Sigmoid colon (tissue), 4 donors: Measurements from ENCODE around the gene IGSF5.

ENCODE experiments used
- EP300 ChIP-seq, 4 donors: sonication (generic); formaldehyde crosslinking; IDR thresholded peaks; one replicate each; pipeline ENCODE4 v1.6.1; 2017; ENCODE audit warnings: antibody characterized with exemption in 4 of 4
- POLR2A ChIP-seq, 2 donors: fragments of 450-650 bp; IDR thresholded peaks; one replicate each; pipeline ENCODE4 v1.6.1; 2016; ENCODE audit warnings: antibody characterized with exemption in 2 of 2, mild to moderate bottlenecking in 2 of 2, moderate library complexity in 2 of 2
- TF ChIP-seq, protein P1 (sequence below), 4 experiments: fragments of 450-650 bp in 3 of 4; fragments of 200-600 bp in 1 of 4; IDR thresholded peaks; one replicate each; pipeline ENCODE4 v1.5.1; 2016 to 2019; ENCODE audit warnings: antibody characterized with exemption in 4 of 4, mild to moderate bottlenecking in 3 of 4, moderate library complexity in 2 of 4

DNA sequence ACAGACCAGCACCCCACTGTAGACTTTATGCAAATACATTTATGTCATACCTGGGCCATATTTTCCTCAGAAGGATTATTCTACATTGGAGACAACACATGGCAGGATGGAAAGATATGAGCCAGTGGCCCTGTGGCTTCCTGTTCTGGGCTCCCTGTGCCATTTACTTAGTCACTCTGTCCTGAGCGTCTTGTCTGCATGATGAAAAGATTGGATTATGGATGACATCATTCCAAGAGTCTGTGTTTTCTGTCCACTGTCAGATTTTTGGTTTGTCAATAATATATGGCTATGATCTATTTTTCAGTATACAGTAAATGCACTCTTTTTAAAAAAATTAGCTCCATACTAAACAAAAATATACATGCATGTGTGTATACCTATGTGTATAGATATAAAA is 30.8 kb downstream of the IGSF5 start:
- TF ChIP-seq, protein P1, sequence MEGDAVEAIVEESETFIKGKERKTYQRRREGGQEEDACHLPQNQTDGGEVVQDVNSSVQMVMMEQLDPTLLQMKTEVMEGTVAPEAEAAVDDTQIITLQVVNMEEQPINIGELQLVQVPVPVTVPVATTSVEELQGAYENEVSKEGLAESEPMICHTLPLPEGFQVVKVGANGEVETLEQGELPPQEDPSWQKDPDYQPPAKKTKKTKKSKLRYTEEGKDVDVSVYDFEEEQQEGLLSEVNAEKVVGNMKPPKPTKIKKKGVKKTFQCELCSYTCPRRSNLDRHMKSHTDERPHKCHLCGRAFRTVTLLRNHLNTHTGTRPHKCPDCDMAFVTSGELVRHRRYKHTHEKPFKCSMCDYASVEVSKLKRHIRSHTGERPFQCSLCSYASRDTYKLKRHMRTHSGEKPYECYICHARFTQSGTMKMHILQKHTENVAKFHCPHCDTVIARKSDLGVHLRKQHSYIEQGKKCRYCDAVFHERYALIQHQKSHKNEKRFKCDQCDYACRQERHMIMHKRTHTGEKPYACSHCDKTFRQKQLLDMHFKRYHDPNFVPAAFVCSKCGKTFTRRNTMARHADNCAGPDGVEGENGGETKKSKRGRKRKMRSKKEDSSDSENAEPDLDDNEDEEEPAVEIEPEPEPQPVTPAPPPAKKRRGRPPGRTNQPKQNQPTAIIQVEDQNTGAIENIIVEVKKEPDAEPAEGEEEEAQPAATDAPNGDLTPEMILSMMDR (IDR thresholded peaks at IDR 0.05) = no peak
- TF ChIP-seq POLR2A (IDR thresholded peaks at IDR 0.05) (no peak), EP300 (IDR thresholded peaks at IDR 0.05) (no peak)
